OCI-M2 (cell line): ENCODE data around the gene HS3ST4.

ENCODE experiments used
- DNase-seq: peaks from one replicate; lab custom pipeline; 2025; ENCODE audit not compliant: unreplicated experiment; lab: John Stamatoyannopoulos, UW

HS3ST4 gene

GRCh38 chr16:25817876-25818275, 126.1 kb downstream of the HS3ST4 start:
- no peak for DNase-seq

GRCh38 chr16:25823891-25824290, 132.1 kb downstream of the HS3ST4 start:
- DNase-seq = no peak

GRCh38 chr16:25827709-25828108, 135.9 kb downstream of the HS3ST4 start:
- DNase-seq = no peak

GRCh38 chr16:25828510-25828909, 136.8 kb downstream of the HS3ST4 start:
- DNase-seq = no peak

- DNase-seq = no peak
Measured at GRCh38 chr16:25832291-25832690, 140.5 kb downstream of the HS3ST4 start.

GRCh38 chr16:25834101-25834500, 142.3 kb downstream of the HS3ST4 start:
- no peak for DNase-seq

- no peak for DNase-seq
Measured at GRCh38 chr16:25835126-25835525, 143.4 kb downstream of the HS3ST4 start.

- DNase-seq = no peak
Measured at GRCh38 chr16:25838724-25839186, 147.0 kb downstream of the HS3ST4 start.

- DNase-seq = no peak
Measured at GRCh38 chr16:25841761-25842160, 150.0 kb downstream of the HS3ST4 start.

GRCh38 chr16:25845901-25846300, 154.1 kb downstream of the HS3ST4 start:
- no peak for DNase-seq

GRCh38 chr16:25854141-25854540, 162.4 kb downstream of the HS3ST4 start:
- no peak for DNase-seq

GRCh38 chr16:25855063-25855462, 163.3 kb downstream of the HS3ST4 start:
- no peak for DNase-seq

- no peak for DNase-seq
Measured at GRCh38 chr16:25855818-25856217, 164.1 kb downstream of the HS3ST4 start.

GRCh38 chr16:25859645-25860044, 167.9 kb downstream of the HS3ST4 start:
- DNase-seq = no peak

GRCh38 chr16:25867041-25867440, 175.3 kb downstream of the HS3ST4 start:
- DNase-seq = no peak

GRCh38 chr16:25868106-25868505, 176.3 kb downstream of the HS3ST4 start:
- DNase-seq = no peak

GRCh38 chr16:25868706-25869370, 177.1 kb downstream of the HS3ST4 start:
- DNase-seq = no peak

- DNase-seq = no peak
Measured at GRCh38 chr16:25872369-25873070, 180.8 kb downstream of the HS3ST4 start.

- no peak for DNase-seq
Measured at GRCh38 chr16:25874196-25874595, 182.4 kb downstream of the HS3ST4 start.

GRCh38 chr16:25875956-25876598, 184.3 kb downstream of the HS3ST4 start:
- no peak for DNase-seq

GRCh38 chr16:25877103-25877502, 185.3 kb downstream of the HS3ST4 start:
- no peak for DNase-seq

- DNase-seq = no peak
Measured at GRCh38 chr16:25886598-25886997, 194.8 kb downstream of the HS3ST4 start.
